Adipose tissue (tissue), 3 donors: ENCODE results near the gene MAP4K4. TPM values are rescaled to one million over a fixed set of nuclear protein-coding genes. Genes with fewer than 3 reads are reported as not detected.
"Not testable (repeated sequence)": the region's sequence is repeated elsewhere in the genome, so short reads cannot be mapped to it uniquely, and the experiment has no call there.

Source experiments
- H3K27ac ChIP-seq: one replicate; pipeline ENCODE4 v1.5.1; 2013; ENCODE audit warnings: low read depth, low read length
- WGBS, 3 donors: extraction: QIAGEN DNeasy Blood & Tissue Kit; methylation state at CpG; one replicate each; pipeline ENCODE4 v1.1.7; 2013; 5-methylcytosine and 5-hydroxymethylcytosine counted together
- polyA plus RNA-seq, 3 donors: library from polyadenylated mRNA; stranded (reverse); fragments of 200-250 nt; gene quantifications; one replicate each; pipeline ENCODE4 v1.2.3, GENCODE V29; 2013
- donor health status: healthy with polysubstance abuse.
- donor health status: Bipolar disorder and iron deficiency.
- donor health status: healthy.

The MAP4K4 gene
- polyA plus RNA-seq, 3 donors, result 7.9 to 63.7 (median 34.8) TPM

DNA sequence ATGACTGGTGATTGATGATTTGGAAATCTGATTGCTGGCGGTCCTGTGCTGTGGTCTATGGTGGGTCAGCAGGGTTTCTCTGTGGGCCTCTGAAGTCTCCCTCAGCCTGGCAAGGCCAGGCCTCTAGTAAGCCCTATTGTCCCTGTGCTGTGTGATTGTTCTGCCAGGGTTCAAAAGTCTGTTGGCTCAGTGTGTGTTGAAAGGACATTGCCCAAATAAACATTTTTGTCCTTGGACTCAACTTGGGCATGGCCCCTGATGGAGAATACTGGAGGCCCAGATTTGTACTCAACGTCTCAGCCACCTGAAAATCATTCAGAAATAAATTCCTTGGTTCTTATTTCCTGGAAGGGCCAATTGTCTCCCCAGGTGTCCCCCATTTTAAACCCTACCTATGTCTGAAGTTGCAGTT lies 74.4 kb downstream of the MAP4K4 start:
- 79 to 96% (median 90%) methylated on average over 2 of the region's 2 CpGs for WGBS, 3 donors
- H3K27ac ChIP-seq, result no peak overlapping the region

DNA sequence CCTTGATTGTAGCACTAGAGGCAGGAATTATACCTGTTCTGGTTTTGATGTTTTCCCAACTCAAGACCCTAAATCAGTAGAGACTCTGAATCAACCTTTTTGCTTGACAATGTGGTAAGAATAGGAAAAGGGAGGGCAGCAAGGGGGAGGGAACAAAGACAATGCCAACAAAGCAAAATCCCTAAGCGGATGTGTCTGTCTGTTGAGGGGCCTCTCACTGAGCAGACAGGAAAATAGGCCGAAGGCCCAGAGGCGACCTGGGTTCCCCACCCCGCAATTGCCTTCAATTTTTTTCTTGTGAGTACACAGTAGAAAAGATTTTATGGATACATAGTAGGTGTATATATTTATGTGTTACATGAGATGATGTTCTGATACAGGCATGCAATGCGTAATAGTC lies 75.6 kb downstream of the MAP4K4 start:
- WGBS, 3 donors, result 55 to 87% (median 57%) methylated on average over 5 of the region's 5 CpGs
- no peak overlapping the region for H3K27ac ChIP-seq

DNA sequence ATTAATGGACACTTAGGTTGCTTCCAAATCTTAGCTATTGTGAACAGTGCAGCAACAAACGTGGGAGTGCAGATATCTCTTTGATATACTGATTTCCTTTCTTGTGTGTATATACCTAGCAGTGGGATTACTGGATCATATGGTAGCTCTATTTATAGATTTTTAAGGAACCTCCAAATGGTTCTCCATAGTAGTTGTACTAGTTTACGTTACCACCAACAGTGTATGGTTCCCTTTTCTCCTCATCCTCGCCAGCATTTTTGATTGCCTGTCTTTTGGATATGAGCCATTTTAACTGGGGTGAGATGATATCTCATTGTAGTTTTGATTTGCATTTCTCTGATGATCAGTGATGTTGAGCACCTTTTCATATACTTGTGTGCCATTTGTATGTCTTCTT lies 76.5 kb downstream of the MAP4K4 start:
- 58 to 81% (median 64%) methylated on average over 3 of the region's 3 CpGs for WGBS, 3 donors
- H3K27ac ChIP-seq, result not testable (repeated sequence)

DNA sequence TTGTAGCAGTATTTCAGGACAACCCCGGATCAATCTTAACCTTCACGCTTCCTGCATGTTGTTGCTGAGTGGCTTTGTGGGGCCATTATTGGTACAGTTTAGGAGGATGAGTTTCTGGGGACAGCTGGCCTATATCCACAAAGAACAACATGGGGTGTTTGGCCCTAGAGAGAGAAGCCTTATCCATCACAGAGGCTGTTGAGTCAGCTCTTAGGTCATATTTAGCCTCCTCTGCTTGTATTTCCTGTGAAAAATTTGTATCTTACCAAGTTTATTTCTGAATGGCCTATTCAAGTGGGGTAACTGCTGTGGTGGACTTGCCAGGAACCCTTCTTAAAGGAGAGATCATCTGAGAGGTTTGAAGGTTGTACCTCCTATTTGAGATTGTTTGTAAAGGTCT lies 77.6 kb downstream of the MAP4K4 start:
- no peak overlapping the region for H3K27ac ChIP-seq
- WGBS, 3 donors, result 91 to 100% (median 98%) methylated on average over 2 of the region's 2 CpGs

DNA sequence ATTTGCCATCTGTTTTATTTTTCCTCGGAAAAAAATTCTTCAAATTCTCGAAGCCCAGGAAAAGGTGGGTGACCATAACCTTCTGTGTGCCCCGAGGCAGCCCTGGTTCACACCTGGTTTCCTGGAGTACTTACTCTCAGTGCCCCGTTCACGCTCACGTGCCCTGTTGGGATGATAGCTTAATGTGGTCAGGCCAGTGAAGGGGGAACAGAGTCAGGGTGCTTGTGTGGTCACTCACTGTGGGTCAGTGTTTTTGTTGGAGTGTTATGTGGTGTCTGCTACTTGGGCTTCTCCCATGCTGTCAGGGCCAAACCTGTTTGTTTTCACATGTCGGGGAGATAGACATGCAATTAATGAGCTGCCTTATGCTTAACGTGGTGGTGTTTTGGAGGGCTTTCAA lies 78.1 kb downstream of the MAP4K4 start:
- H3K27ac ChIP-seq, result no peak overlapping the region
- WGBS, 3 donors, result 77 to 89% (median 82%) methylated on average over 8 of the region's 8 CpGs

DNA sequence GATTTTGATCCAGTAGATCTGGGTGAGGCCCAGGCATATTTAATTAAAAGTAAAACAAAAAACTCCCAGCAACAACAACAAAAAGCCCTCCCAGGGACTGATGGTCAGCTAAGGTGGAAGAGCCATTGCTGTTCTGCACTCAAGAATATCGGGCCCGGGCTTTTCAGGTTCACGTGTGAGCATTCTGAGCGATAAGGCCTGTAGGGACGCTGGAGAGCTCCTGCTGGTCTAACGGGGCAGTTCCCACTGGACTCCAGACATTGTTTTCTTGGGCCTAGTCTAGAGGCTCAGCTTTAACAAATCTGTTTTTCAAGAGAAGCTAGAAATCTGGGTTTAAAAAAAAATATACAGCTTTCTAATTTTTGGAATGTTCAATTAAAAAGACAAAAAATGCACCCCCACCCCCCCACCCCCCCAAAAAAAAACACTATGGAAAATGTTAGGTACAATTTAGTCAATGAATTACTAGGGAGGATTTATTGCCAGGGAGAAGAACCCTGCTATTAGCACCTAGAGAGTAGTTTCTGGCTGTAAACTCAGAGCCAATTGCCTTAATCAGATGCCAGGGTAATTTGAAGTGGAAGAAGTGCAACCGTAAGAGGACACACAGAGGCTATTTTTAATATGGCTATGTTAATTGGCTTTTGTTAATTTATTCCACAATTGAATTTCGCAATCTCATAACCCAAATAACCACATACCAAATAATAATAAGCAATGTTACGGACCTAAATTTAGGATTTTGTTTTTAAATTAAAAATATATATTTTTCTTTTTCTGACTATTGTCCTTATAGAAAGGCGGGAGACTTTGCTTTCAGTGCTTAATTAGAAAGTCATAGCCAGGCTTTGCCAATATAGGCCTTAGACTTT lies 78.9 kb downstream of the MAP4K4 start:
- no peak overlapping the region for H3K27ac ChIP-seq
- WGBS, 3 donors, result 64 to 74% (median 72%) methylated on average over 10 of the region's 10 CpGs

DNA sequence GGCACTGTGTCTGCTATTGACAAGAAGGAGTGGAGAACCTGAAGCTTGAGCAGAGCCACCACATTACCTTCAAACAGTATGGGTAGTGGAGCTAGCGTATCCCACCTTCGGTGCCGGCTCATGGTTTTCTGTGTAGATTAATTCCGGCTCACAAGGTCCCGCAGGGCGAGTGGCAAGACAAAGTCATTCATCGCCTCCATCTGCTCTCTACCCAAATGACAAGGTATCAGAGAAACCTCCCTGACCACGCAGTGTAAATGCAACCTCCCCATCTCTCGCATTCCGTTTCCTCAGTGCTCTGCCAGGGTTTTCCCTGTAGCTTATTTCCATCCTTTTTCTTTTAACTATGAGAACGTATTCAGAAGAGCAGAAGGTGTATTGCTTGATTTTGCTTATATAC lies 79.8 kb downstream of the MAP4K4 start:
- 95 to 97% (median 95%) methylated on average over 11 of the region's 11 CpGs for WGBS, 3 donors
- no peak overlapping the region for H3K27ac ChIP-seq

DNA sequence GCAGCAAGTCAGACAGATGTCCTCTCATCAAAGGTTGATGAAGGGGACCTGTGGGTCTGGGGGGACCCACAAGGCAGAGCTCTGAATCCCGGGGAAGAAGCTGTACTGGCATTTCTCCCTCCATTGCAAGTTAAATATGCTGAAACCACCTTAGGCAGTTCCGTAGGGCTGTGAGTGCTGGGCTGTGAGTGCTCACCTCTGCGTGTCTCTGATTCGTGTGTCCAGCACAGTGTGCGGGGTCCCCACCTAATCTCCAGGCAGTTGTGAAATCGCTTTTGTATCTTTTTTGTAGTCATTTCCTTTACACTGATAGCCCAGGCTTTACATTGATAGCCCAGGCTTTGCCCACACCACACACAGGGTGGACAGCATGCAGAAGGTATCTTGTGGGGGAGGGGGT lies 80.6 kb downstream of the MAP4K4 start:
- 89 to 92% (median 89%) methylated on average over 6 of the region's 6 CpGs for WGBS, 3 donors
- no peak overlapping the region for H3K27ac ChIP-seq

DNA sequence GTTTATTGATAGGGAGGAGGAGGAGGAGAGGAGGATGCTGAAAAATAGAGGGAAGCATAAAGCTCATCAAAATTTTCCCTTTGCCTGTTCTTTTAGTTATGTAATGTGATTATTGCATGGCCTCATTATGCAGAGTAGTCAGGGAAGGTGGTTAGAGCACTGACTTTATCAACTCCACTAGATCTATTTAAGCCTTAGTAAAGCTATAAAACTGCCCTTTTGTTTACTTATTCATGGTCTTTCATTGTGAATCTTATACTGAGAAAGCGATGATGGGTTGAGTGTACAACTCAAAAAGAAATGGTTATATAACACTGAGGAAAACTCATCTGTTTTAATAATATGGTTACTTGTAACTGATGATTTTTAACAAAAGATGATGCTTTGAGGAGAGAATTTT lies 81.7 kb downstream of the MAP4K4 start:
- H3K27ac ChIP-seq, result no peak overlapping the region
- 97 to 99% (median 98%) methylated on average over 1 of the region's 1 CpG for WGBS, 3 donors

DNA sequence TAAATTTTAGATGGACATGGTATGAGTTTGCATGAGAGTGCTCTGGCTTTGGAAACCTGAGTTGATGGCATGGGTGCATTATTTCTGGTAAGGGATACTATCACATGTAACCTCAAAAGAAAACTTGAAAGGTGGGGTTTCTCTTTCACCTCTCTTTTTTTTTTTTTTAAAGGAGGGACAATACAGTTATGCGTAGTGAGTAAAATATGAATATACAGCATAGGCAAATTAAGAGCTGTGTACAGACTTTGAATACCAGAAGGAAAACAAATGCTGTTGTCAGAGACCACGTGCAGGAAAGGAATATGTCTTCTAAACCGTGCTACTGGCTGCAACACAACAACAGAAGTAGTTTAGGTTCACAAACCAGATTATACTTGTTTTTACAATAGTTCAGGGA lies 82.1 kb downstream of the MAP4K4 start:
- 77 to 85% (median 77%) methylated on average over 3 of the region's 3 CpGs for WGBS, 3 donors
- no peak overlapping the region for H3K27ac ChIP-seq

DNA sequence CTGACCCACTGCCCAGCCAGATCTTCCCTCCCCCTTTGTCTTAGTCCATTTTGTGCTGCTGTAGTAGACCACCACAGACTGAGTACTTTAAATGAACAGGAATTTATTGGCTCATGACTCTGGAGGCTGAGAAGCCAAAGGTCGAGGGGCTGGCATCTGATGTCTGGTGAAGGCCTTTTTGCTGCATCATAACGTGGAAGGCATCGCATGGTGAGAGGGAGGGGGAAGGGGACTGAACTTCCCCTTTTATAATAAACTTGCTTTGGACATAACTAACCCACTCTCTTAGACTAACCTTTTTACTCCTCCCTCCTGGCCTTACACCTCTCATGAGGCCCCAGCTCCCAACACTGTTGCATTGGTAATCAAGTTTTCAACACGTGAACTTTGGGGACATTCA lies 83.8 kb downstream of the MAP4K4 start:
- no peak overlapping the region for H3K27ac ChIP-seq
- 50 to 83% (median 60%) methylated on average over 4 of the region's 4 CpGs for WGBS, 3 donors

DNA sequence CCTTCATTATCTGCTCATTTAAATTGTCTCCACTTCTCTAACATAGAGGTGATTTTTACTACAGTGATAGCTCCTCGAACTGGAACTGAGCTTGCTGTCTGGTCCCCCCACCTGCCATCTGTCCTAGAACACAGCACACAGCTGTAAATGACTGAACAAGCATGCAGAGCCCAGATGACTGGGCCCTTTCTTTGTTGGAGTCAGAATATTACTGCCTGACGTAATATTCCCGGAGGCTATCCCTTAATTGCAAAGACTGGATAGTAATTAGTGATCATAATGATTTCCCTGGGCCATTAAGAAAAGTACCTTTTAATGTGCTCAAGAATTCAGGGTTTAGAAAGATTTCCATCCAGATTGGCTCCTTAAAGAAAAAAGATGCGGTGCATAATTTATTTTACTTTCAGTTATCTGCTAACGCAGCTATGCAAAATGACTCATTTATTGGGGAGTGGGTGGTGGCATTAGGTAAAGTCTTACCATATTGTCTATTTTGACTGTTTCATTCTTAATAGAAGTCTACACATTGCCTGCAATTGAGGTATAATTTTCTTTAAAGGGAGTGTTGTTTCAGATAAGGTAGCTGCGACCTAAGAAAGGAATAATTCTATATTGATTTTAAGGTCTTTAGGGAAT lies 84.4 kb downstream of the MAP4K4 start:
- WGBS, 3 donors, result 76 to 92% (median 79%) methylated on average over 6 of the region's 6 CpGs
- no peak overlapping the region for H3K27ac ChIP-seq

DNA sequence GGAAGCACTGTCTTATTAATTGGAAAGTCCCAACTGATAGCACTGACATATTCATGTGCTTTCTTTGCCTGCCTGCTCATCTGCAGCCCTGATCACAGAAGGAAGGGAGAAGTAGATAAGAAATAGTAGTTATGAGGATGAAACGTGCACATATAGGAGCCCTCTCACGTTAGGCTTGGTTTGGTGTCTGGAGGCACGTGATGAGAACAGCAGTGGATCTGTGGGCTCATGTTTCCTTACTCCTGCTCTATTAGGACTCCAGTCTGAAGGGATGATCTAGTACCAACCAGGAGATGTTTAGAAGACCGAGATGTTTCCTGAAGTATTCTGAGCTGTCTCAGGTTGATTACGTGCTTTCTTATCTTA lies 84.9 kb downstream of the MAP4K4 start:
- H3K27ac ChIP-seq, result no peak overlapping the region
- 75 to 87% (median 79%) methylated on average over 5 of the region's 5 CpGs for WGBS, 3 donors

DNA sequence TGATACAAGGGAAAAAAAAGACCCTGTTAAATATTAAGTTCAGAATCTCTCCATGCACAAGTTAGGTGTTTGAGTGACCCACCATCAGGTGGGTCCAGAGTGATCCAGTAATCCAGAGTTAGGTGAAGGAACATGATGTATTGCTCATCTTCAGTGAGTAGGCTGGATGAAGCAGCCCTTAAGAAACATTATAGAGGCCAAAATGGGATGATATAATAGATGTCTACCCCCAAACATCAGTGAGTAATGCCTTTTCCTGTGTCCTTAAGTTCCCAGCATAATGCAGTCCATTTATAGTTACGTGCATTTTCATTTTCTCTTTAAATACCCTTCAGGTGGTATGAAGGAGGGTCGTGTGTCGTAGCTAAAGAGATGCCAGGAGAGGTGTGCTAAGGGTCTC lies 89.6 kb downstream of the MAP4K4 start:
- WGBS, 3 donors, result 87 to 97% (median 91%) methylated on average over 3 of the region's 3 CpGs

DNA sequence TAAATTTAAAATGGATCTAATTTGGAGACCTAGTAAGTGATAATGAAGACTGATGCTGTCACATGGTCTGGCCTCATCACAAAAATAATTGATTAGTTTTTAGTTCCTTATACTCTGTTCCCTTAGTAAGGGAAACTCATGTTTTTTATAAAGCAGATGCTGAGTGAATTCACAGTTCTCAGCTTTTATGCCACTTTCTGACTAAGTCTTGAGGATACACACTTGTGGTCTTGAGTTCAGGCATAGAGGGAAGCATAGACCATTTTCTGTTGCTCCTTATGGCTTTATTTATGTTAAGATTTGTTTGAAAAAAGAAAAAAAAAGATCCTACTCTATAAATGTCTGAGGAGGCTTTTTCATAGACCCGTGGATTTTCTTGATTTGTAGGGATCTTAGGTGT lies 91.1 kb downstream of the MAP4K4 start:
- no peak overlapping the region for H3K27ac ChIP-seq
- 76 to 77% (median 77%) methylated on average over 1 of the region's 1 CpG for WGBS, 3 donors

More for the DNA sequence above, 89.6 kb downstream of the MAP4K4 start:
- no peak overlapping the region for H3K27ac ChIP-seq

DNA sequence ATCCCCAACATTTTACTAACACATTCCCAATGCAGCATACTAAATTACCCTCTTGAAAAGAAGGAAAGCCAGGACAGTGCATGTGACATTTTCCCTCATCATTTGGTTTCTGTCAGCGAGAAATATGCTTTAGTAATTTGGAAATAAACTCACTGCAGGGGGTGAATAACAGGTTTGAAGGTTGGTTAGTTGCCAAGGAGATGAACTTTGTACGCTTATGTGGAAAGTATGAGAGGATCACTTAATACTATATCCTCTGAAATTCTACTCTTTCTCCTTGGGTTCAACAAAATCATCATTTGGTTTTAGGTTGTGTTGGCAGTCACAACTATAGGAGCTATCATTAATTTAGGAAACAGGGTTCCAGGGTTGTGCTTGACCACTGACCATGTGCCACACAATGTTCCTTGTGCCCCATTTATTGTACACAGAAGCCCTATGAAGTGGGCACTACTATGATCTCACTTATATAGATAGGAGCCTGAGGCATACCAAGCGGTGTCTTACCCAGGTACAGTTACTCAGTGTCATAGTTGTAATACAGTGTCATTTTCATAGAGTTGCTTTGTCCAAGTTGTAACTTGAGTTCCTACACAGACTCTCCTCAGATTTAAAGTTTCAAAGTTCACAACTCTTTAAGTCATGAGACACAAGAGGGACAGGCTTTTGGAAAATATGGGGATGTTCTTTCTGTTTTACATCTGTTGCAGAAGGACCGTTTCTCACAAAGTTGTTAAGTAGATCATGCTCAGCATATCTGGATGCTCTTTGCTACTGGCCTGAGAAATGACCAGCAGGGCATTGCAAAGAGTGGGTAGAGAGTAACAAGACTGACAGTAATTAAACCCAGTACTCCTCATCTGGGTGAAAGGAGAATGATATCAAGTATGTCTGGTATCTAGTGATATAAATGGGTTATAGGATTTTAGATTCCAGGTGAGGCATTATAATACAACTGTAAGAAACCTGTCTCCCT lies 91.8 kb downstream of the MAP4K4 start:
- WGBS, 3 donors, result 77 to 84% (median 79%) methylated on average over 4 of the region's 4 CpGs
- no peak overlapping the region for H3K27ac ChIP-seq

DNA sequence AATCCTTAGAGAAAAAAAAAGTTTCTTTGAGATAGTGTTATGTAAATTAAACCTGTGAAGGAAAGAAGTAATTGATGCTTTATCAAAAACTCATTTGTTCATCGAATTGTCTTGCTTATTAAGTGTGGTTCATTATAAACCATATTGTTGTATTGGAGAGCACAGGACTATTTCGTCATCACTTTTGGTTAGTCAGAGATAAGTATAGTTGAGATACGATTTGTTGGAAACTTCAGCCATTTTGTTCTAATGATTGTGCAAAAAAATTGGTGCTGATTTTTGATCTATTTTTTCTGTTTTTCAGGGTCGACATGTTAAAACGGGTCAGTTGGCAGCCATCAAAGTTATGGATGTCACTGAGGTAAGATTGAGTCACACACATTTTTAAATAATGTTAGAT lies 92.9 kb downstream of the MAP4K4 start:
- no peak overlapping the region for H3K27ac ChIP-seq
- 65 to 81% (median 69%) methylated on average over 5 of the region's 5 CpGs for WGBS, 3 donors

DNA sequence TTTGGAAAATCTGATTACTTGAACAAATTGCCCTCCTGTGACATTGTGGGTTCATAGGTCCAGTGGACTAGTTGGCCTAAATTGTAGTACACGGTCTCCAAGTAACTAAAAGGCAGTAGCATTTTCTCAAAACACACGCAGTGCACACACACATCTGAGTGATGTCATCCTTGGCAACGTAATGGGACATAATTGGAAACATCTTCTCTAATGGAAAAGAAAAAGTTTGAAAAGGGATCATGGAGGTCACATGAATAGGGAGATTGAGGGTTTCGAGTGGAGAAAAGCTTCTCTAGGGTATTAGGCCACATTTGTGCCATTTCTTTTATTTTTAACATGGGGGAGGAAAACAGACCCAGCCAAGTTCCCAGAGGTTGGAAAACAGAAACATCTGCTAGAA lies 93.3 kb downstream of the MAP4K4 start:
- no peak overlapping the region for H3K27ac ChIP-seq
- 53 to 84% (median 54%) methylated on average over 4 of the region's 4 CpGs for WGBS, 3 donors

DNA sequence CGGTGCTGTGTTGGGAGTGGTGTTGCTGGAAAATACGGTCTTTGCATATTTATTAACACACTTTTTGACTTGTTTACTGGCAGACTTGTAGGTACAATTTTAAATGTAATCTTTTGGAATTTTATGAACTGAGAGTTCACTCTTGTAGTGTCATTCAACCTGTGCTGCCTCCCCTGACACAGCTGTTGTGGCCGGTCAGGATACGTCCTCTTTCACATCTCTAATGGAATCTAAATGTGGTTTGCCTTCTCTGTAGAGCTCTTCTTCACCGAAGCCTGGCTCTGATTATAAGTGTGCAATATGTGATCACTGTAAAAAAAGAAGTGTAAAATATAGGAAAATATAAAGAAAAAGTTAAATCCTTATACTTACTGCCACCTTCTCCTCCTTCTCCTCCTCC lies 94.7 kb downstream of the MAP4K4 start:
- 92 to 96% (median 94%) methylated on average over 5 of the region's 5 CpGs for WGBS, 3 donors
- no peak overlapping the region for H3K27ac ChIP-seq
